ENCODE data around the gene SPOCK2. TPM values are rescaled to one million over a fixed set of nuclear protein-coding genes. Genes with fewer than 3 reads are reported as not detected.

The SPOCK2 gene
- total and polyA plus RNA-seq, 2 of the 13 experiments (the other 11 are each of a cell fraction or from before 2014, with no cell fraction given): 8.6 to 30.6 TPM

DNA sequence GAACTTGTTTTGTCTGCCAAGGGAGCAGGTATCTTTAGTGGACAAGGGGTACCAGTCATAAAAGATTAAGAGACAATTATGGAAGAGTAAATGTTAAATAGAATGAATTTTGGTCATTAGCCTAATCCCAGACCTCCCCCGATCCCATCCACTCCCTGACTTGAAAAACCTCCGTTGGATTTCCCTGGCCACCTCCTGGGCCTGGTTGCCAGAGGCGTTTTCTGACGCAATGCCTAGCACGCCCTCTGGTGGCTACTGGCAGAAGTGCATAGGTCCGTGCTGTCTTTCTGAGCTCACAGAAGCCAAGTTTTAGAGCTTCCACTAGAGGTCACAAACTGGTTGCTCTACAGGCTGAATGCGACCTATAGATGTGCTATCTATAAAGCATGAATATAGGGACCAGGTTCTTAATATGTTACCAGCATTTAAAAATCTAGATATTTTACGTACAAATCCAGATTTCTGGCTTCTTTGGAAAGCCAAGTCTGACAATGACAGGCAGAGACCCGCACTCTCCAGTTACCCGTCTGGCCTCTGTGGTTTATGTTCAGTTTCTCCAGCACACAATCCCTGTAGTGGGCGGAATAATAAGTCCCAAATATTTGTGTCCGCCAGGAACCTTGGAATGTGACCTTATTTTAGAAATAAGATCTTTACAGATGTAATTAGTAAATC is 39.8 kb downstream of the SPOCK2 start (continued):
- TF ChIP-seq ZNF770 (CRISPR knock-in tag; IDR thresholded peaks at IDR 0.05) (no peak), ZNF773 (CRISPR knock-in tag; IDR thresholded peaks at IDR 0.05; ENCODE audit: borderline replicate concordance) (no peak), ZFP41 (CRISPR knock-in tag; IDR thresholded peaks at IDR 0.05; ENCODE audit: borderline replicate concordance) (no peak), ZNF782 (CRISPR knock-in tag; IDR thresholded peaks at IDR 0.05; ENCODE audit: borderline replicate concordance) (no peak), TBX3 (IDR thresholded peaks at IDR 0.05; ENCODE audit: borderline replicate concordance) (no peak), GFI1 (CRISPR knock-in tag; IDR thresholded peaks at IDR 0.05; ENCODE audit: borderline replicate concordance) (no peak), SCMH1 (CRISPR knock-in tag; IDR thresholded peaks at IDR 0.05; ENCODE audit: borderline replicate concordance) (no peak), ZNF546 (CRISPR knock-in tag; conservative IDR thresholded peaks at IDR 0.05) (no peak), PLRG1 (conservative IDR thresholded peaks at IDR 0.05) (no peak), ZNF597 (CRISPR knock-in tag; IDR thresholded peaks at IDR 0.05) (no peak), ETS1 (CRISPR knock-in tag; IDR thresholded peaks at IDR 0.05) (no peak), ZNF615 (CRISPR knock-in tag; IDR thresholded peaks at IDR 0.05; ENCODE audit: borderline replicate concordance) (no peak), GATAD1 (CRISPR knock-in tag; IDR thresholded peaks at IDR 0.05) (peak; percentile 30; the same call in 1 of the 2 replicates), RCOR2 (CRISPR knock-in tag; IDR thresholded peaks at IDR 0.05) (no peak), SMYD3 (CRISPR knock-in tag; IDR thresholded peaks at IDR 0.05) (0 out of 2 replicates have a peak, but pooled peaks have one; percentile 41), GABPB1 (CRISPR knock-in tag; IDR thresholded peaks at IDR 0.05) (peak; percentile 21; the same call in 1 of the 2 replicates), ZNF577 (CRISPR knock-in tag; IDR thresholded peaks at IDR 0.05; ENCODE audit: borderline replicate concordance, low read depth) (no peak), NCOA5 (CRISPR knock-in tag; IDR thresholded peaks at IDR 0.05) (no peak), AGO1 (IDR thresholded peaks at IDR 0.05; ENCODE audit: low read depth, low read length, poor library complexity, severe bottlenecking) (no peak), TEAD3 (CRISPR knock-in tag; optimal IDR thresholded peaks at IDR 0.05; ENCODE audit: borderline replicate concordance) (peak; percentile 70), JUNB (CRISPR knock-in tag; IDR thresholded peaks at IDR 0.05; ENCODE audit: borderline replicate concordance) (no peak), MTA3 (CRISPR knock-in tag; IDR thresholded peaks at IDR 0.05) (no peak), NFE2L2 (IDR thresholded peaks at IDR 0.05; ENCODE audit: low read length) (no peak)
- TF ChIP-seq, protein P1, sequence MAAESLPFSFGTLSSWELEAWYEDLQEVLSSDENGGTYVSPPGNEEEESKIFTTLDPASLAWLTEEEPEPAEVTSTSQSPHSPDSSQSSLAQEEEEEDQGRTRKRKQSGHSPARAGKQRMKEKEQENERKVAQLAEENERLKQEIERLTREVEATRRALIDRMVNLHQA (CRISPR knock-in tag; IDR thresholded peaks at IDR 0.05): no peak

Measured in HepG2 (cell line).